A673 (cell line): ENCODE measurements around the gene TANC1.

Source experiments
- EZH2 ChIP-seq: fragments of 200-600 bp; sonication (generic); IDR thresholded peaks from 2 replicates; pipeline ENCODE4 v1.6.1; 2017; ENCODE audit warnings: borderline replicate concordance, low read depth, mild to moderate bottlenecking, mixed read lengths, antibody characterized with exemption, low read length; ENCODE audit not compliant: poor library complexity, severe bottlenecking
- TF ChIP-seq, protein P1 (sequence below): fragments of 300-800, 200-600 bp; sonication (generic); conservative IDR thresholded peaks from 2 replicates; pipeline ENCODE4 v1.5.1; 2017; ENCODE audit warnings: low read depth, mild to moderate bottlenecking, antibody characterized with exemption, low read length, moderate library complexity, mixed read lengths

DNA sequence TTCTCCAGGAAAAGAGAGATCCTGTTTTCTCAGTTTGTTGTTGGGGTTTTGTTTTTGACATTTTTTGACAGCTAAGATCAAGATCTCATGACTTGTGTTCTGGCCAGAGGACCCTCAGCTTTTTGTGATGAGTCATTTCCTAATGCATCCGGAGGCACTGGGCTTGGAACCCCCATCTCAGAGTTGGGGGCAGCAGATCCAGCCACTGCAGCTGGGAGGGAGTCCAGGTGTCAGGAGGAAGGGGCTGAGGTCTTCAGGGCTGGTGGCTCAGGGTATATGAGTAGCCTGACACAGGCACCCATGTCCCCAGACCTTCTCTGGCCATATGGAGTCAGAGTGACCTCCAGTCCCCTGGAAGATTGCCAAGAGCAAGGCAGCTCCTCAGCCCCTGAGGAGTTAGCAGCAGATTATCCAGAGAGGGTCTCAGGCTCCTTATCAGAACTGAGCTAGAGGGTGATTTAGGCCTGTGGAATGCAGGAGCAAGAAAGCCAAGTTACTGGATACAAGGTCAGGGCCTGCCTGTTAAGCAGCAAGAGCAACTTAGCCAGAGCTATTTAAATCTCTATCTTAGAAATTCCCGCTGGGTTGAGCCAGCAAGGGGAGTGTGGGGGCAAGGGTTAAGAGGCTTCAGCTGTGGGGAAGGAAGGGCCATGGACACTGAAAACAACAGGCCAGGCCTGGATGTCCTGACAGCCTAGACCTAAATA is 62.4 kb downstream of the TANC1 start:
- TF ChIP-seq, protein P1, sequence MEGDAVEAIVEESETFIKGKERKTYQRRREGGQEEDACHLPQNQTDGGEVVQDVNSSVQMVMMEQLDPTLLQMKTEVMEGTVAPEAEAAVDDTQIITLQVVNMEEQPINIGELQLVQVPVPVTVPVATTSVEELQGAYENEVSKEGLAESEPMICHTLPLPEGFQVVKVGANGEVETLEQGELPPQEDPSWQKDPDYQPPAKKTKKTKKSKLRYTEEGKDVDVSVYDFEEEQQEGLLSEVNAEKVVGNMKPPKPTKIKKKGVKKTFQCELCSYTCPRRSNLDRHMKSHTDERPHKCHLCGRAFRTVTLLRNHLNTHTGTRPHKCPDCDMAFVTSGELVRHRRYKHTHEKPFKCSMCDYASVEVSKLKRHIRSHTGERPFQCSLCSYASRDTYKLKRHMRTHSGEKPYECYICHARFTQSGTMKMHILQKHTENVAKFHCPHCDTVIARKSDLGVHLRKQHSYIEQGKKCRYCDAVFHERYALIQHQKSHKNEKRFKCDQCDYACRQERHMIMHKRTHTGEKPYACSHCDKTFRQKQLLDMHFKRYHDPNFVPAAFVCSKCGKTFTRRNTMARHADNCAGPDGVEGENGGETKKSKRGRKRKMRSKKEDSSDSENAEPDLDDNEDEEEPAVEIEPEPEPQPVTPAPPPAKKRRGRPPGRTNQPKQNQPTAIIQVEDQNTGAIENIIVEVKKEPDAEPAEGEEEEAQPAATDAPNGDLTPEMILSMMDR = no peak
- TF ChIP-seq EZH2 = no peak
